Choroid plexus epithelial cell (primary cell): ENCODE results near the gene DUSP5.

Experiments
- DNase-seq: peaks from one replicate; pipeline ENCODE4 v3.0.0-alpha.2; 2010; ENCODE audit warnings: low read depth
- H3K4me3 ChIP-seq: 2 replicates; pipeline ENCODE4 v1.5.1; 2011; ENCODE audit warnings: low read depth, mild to moderate bottlenecking, control low read depth, low read length, moderate library complexity
- TF ChIP-seq, protein P1 (sequence below): conservative IDR thresholded peaks from 2 replicates; pipeline ENCODE4 v1.5.1; 2011; ENCODE audit warnings: low read depth, mild to moderate bottlenecking, control low read depth, inconsistent platforms, low read length, moderate library complexity

Gene DUSP5

GRCh38 chr10:110497438-110498086, at the start of gene DUSP5:
Gene DUSP5, plus strand, starts transcription at chr10:110497907. Its CDS starts 215 bp downstream, at chr10:110498122.
- TF ChIP-seq, protein P1, sequence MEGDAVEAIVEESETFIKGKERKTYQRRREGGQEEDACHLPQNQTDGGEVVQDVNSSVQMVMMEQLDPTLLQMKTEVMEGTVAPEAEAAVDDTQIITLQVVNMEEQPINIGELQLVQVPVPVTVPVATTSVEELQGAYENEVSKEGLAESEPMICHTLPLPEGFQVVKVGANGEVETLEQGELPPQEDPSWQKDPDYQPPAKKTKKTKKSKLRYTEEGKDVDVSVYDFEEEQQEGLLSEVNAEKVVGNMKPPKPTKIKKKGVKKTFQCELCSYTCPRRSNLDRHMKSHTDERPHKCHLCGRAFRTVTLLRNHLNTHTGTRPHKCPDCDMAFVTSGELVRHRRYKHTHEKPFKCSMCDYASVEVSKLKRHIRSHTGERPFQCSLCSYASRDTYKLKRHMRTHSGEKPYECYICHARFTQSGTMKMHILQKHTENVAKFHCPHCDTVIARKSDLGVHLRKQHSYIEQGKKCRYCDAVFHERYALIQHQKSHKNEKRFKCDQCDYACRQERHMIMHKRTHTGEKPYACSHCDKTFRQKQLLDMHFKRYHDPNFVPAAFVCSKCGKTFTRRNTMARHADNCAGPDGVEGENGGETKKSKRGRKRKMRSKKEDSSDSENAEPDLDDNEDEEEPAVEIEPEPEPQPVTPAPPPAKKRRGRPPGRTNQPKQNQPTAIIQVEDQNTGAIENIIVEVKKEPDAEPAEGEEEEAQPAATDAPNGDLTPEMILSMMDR, result no peak
- H3K4me3 ChIP-seq, result peak within 1 kb of the TSS; percentile 88
- peak; percentile 96 for DNase-seq

- H3K4me3 ChIP-seq, result no peak overlapping the region
- DNase-seq, result peak; percentile 18
- TF ChIP-seq, protein P1, result no peak
Observed at GRCh38 chr10:110448682-110449418, 48.9 kb upstream of the DUSP5 start.

DNA sequence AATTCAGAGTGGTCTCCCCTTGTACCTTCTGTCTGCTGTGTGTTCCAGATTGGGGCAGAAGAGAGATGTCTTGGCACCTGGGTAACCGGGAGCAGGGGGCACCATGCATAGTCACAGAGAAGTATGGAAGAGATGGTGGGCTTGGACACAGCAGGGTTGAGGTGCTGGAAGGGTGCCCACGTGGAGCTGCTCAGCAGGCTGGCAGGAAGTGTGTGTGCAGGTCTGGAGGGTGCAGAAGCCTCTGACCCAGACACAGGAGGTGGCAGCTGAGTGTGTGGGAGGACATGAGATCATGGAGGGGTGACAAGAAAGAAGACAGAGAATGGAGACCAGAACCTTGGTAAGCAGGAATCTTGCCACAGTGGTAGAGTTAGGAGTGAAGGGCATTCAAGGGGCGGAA, 42.3 kb upstream of the DUSP5 start:
- TF ChIP-seq, protein P1, result no peak
- H3K4me3 ChIP-seq, result no peak overlapping the region
- no peak for DNase-seq

- no peak overlapping the region for H3K4me3 ChIP-seq
Observed at GRCh38 chr10:110456046-110456445, 41.7 kb upstream of the DUSP5 start.

DNA sequence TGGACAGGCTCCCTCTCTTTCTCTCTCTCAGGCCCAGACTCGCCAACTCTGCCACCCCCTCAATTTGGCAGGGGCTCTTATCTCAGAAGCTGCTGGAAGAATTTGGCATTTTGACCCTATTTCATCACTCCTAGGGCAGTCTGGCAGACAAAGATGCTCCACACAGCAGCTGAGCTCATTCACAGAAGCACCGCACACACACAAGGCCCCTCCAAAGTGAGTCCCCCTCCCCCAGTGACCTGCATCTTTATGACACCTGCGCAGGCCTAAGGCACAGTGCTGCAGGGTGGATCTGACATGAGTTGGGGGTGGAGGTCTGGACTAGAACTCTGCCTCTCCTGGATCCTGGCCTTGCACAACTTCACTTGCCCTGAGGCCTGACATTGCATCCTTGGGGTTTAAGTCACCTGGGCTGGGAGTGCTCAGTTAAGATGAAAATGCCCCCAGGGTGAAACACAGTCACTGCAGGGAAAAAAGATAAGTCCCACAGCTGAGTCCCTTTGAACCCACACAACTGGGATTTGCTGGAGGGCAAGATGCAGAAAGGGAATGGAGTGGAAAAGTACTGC, 41.1 kb upstream of the DUSP5 start:
- TF ChIP-seq, protein P1, result no peak
- H3K4me3 ChIP-seq, result no peak overlapping the region
- peak; percentile 55 for DNase-seq

More at GRCh38 chr10:110456046-110456445, 41.7 kb upstream of the DUSP5 start:
- TF ChIP-seq, protein P1, result no peak
- DNase-seq, result no peak

- H3K4me3 ChIP-seq, result no peak overlapping the region
- TF ChIP-seq, protein P1, result no peak
- no peak for DNase-seq
Observed at GRCh38 chr10:110457851-110458250, 39.9 kb upstream of the DUSP5 start.
